Gastrocnemius medialis (tissue), 4 donors: Measurements from ENCODE around the gene CASTOR1.

Experiments used
- POLR2A ChIP-seq, 2 donors: fragments of 450-650 bp; IDR thresholded peaks; one replicate each; pipeline ENCODE4 v1.6.1; 2017; ENCODE audit warnings: antibody characterized with exemption in 2 of 2, mild to moderate bottlenecking in 2 of 2, moderate library complexity in 2 of 2
- TF ChIP-seq, protein P1 (sequence below), 5 experiments: fragments of 450-650 bp in 3 of 5; fragments of 200-600 bp in 2 of 5; sonication (generic) in 2 of 5; IDR thresholded peaks in 4 of 5; conservative IDR thresholded peaks in 1 of 5; 1 replicate in 4 of 5; 2 replicates in 1 of 5; pipeline ENCODE4 v1.5.1; 2016 to 2019; ENCODE audit warnings: antibody characterized with exemption in 5 of 5, mild to moderate bottlenecking in 3 of 5, moderate library complexity in 3 of 5

DNA sequence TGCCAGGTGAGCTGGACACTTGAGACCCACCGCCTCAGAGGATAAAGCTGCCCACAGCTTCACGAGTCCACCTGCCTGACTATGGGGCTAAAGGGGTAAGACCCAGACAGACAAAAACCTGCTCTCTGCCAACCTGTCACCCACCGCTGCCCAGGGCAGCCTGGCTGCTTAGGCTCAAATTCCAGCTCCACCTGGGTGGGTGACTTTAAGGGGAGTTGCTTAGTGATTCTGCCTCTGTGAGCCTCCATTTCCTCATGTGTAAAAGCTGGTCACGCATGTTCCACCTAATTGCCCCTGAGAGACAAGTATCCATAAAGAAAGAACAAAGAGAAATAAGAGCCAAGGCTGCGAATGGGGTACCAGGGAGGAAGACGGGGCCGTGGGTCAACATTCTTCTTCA lies 3.7 kb upstream of the CASTOR1 start:
- TF ChIP-seq, protein P1, sequence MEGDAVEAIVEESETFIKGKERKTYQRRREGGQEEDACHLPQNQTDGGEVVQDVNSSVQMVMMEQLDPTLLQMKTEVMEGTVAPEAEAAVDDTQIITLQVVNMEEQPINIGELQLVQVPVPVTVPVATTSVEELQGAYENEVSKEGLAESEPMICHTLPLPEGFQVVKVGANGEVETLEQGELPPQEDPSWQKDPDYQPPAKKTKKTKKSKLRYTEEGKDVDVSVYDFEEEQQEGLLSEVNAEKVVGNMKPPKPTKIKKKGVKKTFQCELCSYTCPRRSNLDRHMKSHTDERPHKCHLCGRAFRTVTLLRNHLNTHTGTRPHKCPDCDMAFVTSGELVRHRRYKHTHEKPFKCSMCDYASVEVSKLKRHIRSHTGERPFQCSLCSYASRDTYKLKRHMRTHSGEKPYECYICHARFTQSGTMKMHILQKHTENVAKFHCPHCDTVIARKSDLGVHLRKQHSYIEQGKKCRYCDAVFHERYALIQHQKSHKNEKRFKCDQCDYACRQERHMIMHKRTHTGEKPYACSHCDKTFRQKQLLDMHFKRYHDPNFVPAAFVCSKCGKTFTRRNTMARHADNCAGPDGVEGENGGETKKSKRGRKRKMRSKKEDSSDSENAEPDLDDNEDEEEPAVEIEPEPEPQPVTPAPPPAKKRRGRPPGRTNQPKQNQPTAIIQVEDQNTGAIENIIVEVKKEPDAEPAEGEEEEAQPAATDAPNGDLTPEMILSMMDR (IDR thresholded peaks at IDR 0.05 in 4 of 5, conservative IDR thresholded peaks at IDR 0.05 in 1 of 5) = no peak
- TF ChIP-seq POLR2A (IDR thresholded peaks at IDR 0.05) = no peak
